Activated gamma-delta T cell (primary cell): ENCODE results near the gene TTC21B.

ENCODE experiments used
- DNase-seq: peaks from one replicate; lab custom pipeline; 2025; lab: John Stamatoyannopoulos, UW

TTC21B gene

DNA sequence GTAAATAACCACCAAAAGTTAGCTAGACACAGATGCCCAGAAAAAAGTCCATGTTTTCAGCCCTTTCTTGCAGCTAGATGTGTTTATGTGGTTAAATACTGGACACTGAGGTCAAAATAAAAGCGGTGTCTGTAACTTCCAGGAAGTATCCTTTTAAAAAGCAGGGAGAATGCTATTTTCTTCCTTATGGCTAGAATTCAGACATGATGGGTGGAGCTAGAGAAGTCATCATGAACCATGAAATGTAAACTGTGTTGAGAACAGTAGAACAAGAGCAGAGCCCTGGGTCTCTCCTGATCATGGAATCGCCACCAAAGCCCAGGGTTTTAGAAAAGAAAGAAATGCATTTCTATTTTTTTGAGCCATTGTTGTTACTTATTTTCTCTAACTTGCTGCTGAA, 118.2 kb downstream of the TTC21B start:
- DNase-seq = no peak

DNA sequence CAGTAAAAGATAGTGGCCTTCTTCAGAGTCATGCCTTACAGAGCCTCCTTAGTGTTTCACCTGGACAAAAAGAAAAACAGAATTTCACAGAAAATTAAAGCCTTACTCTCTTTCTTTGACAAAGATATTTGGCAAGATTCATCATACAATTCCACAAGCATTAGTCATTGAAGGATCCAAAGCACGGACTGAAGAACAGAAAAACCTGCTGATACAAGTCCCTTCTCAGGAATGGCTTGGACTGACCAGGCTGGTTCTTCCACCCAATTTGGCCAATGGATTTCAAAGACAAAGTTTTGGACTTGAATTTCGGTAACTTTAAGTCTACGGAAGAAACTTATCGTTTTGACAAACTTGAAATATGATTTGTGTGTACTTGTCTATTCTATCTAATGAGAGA, 120.4 kb downstream of the TTC21B start:
- DNase-seq = no peak

DNA sequence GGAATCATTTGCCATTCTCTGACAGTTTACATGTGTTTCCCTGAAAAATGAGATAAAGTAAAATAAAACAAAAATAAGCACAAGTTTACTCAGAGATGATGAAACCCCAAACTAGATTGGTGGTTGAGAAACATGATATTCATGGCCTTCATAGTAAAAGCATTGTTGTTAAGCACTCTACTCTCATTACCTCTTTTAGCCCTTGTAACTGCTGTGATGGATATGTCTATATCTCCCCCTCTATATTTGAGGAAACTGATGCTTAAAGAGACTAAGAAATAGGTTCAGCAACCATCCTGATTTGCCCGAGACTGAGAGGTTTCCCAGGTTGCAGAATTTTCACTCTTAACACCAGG, 125.7 kb downstream of the TTC21B start:
- no peak for DNase-seq

DNA sequence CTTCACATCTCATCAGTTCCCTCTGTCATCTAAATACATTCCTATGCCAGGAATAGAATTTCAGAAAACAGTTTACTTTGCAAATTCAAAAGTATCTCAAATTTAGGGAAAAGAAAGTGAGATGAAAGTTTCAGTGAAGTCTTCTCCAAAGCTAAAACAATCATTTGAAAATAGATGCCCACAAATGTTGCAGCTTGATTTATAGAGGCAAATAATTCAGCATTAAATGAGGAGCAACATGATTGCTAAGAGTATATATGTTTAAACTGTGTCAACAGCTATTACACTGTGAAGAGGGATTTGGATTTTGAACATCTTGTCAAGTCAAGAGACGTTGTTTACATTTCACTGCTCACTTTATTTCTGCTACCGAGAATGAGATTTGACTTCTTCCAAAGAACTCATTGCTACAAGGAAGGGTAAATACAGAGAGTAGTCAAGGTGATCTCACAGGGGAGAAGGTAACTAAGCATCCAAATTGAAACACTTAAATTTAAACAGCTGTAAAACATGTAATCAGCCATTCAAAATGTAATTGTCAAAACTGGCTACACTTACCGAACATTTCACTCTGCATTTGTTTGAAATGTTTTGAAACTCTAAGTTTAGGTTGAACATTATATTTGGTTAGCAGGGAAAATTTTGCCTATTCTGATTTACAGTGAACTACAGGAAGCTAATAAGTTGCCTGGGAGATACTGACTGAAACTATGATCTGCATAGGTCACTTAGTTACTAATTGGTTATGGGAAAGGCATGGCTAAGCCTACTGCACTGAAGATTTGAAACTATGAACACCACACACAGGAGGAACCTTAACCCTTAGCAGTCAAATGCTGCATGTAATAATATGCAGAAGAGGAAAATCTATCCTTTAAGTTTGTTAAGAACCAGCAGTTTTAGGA, 126.3 kb downstream of the TTC21B start:
- DNase-seq = no peak

DNA sequence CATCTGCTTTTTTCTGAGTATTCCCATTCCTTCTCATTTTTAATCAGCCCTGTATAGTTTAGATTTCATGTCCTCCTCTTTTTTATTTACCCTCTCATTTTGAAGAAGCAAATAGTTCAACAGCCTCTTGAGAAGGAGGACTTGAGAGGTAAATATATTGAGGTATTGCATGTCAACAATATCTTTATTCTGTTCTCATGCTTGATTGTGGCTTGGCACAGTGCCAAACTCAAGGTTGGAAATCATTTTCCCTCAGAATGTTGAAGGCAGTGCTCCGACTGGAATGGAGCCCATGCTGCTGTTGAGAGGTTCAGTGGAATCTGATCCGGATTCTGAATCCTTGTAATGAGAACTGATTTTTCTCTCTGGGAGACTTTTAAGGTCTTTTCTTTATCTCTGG, 128.5 kb downstream of the TTC21B start:
- no peak for DNase-seq
